Fibroblast of mammary gland (primary cell): ENCODE results near the gene ZNF256.

ENCODE experiments used
- DNase-seq: peaks from one replicate; pipeline ENCODE4 v3.0.0-alpha.2; 2010; ENCODE audit warnings: low read depth
- H3K4me3 ChIP-seq: 2 replicates; pipeline ENCODE4 v1.5.1; 2011; ENCODE audit warnings: low read depth, mild to moderate bottlenecking, low read length, moderate library complexity; ENCODE audit not compliant: control insufficient read depth
- CTCF ChIP-seq: conservative IDR thresholded peaks from 2 replicates; pipeline ENCODE4 v1.5.1; 2011; ENCODE audit warnings: low read depth, low read length, inconsistent platforms; ENCODE audit not compliant: control insufficient read depth, insufficient read depth

Gene ZNF256

GRCh38 chr19:57954996-57955395 lies 7.5 kb upstream of the ZNF256 start:
- DNase-seq: no peak
- no peak overlapping the region for H3K4me3 ChIP-seq
- no peak for TF ChIP-seq CTCF

GRCh38 chr19:57949702-57950101 lies 2.2 kb upstream of the ZNF256 start:
- no peak overlapping the region for H3K4me3 ChIP-seq
- TF ChIP-seq CTCF: no peak
- DNase-seq: no peak

GRCh38 chr19:57949296-57949695 lies 1.8 kb upstream of the ZNF256 start:
- no peak for TF ChIP-seq CTCF
- DNase-seq: no peak
- H3K4me3 ChIP-seq: no peak overlapping the region

- no peak for DNase-seq
- TF ChIP-seq CTCF: no peak
- H3K4me3 ChIP-seq: peak overlapping the region; percentile 77
Observed at GRCh38 chr19:57947088-57947418, 453 bp downstream of the ZNF256 start.

GRCh38 chr19:57946316-57946715 lies 1.2 kb downstream of the ZNF256 start:
- no peak for DNase-seq
- peak overlapping the region; percentile 77 for H3K4me3 ChIP-seq

GRCh38 chr19:57941593-57941992 lies 5.9 kb downstream of the ZNF256 start:
- no peak for TF ChIP-seq CTCF
- DNase-seq: no peak
- no peak overlapping the region for H3K4me3 ChIP-seq

More at GRCh38 chr19:57946316-57946715, 1.2 kb downstream of the ZNF256 start:
- TF ChIP-seq CTCF: no peak

- TF ChIP-seq CTCF: no peak
- H3K4me3 ChIP-seq: no peak overlapping the region
- no peak for DNase-seq
Observed at GRCh38 chr19:57935731-57936130, 11.8 kb downstream of the ZNF256 start.
